Astrocyte (in vitro differentiated cells and primary cell): ENCODE results near the gene EAPP. TPM values are rescaled to one million over a fixed set of nuclear protein-coding genes. Genes with fewer than 3 reads are reported as not detected.
"Not testable (repeated sequence)": the region's sequence is repeated elsewhere in the genome, so short reads cannot be mapped to it uniquely, and the experiment has no call there.

ENCODE experiments used
- DNase-seq: peaks from one replicate; pipeline ENCODE4 v3.0.0-alpha.2; 2010; ENCODE audit warnings: low read depth
- FAIRE-seq: peaks from 2 replicates; lab custom pipeline; 2011; peaks lifted over from hg19 to GRCh38; lab: Jason Lieb, UNC
- H2AFZ ChIP-seq: 2 replicates; pipeline ENCODE4 v1.6.0; 2012; ENCODE audit warnings: low read depth, low read length, inconsistent platforms
- H3K27ac ChIP-seq: 2 replicates; pipeline ENCODE4 v1.5.1; 2011; ENCODE audit warnings: low read depth, low read length, inconsistent platforms
- H3K27me3 ChIP-seq: 2 replicates; pipeline ENCODE4 v1.6.0; 2011; ENCODE audit warnings: low read length, inconsistent platforms; ENCODE audit not compliant: insufficient read depth
- H3K36me3 ChIP-seq: 2 replicates; pipeline ENCODE4 v1.5.1; 2011; ENCODE audit warnings: low read length, inconsistent platforms; ENCODE audit not compliant: insufficient read depth
- H3K4me1 ChIP-seq: 2 replicates; pipeline ENCODE4 v1.5.1; 2011; ENCODE audit warnings: low read length, inconsistent platforms; ENCODE audit not compliant: insufficient read depth
- H3K4me2 ChIP-seq: 2 replicates; pipeline ENCODE4 v1.6.0; 2012; ENCODE audit warnings: low read length, inconsistent platforms
- H3K4me3 ChIP-seq: 2 replicates; pipeline ENCODE4 v1.5.1; 2011; ENCODE audit warnings: low read depth, mild to moderate bottlenecking, low read length, inconsistent platforms; ENCODE audit not compliant: insufficient read depth
- H3K79me2 ChIP-seq: 2 replicates; pipeline ENCODE4 v1.6.0; 2012; ENCODE audit warnings: mild to moderate bottlenecking, low read length, inconsistent platforms; ENCODE audit not compliant: insufficient read depth
- H3K9ac ChIP-seq: 2 replicates; pipeline ENCODE4 v1.6.0; 2012; ENCODE audit warnings: mild to moderate bottlenecking, low read length, inconsistent platforms
- H3K9me3 ChIP-seq: 2 replicates; pipeline ENCODE4 v1.5.1; 2012; ENCODE audit warnings: low read depth, mild to moderate bottlenecking, low read length, inconsistent platforms; ENCODE audit not compliant: insufficient read depth
- H4K20me1 ChIP-seq: 2 replicates; pipeline ENCODE4 v1.6.0; 2012; ENCODE audit warnings: low read length, inconsistent platforms; ENCODE audit not compliant: insufficient read depth
- H3K27ac Mint-ChIP-seq: one replicate; pipeline ENCODE4 v1.8.0; 2021; ENCODE audit warnings: mild to moderate bottlenecking, mixed read lengths; ENCODE audit not compliant: unreplicated experiment
- H3K27me3 Mint-ChIP-seq: one replicate; pipeline ENCODE4 v1.8.0; 2021; ENCODE audit warnings: low read depth, mixed read lengths; ENCODE audit not compliant: unreplicated experiment
- H3K36me3 Mint-ChIP-seq: one replicate; pipeline ENCODE4 v1.8.0; 2021; ENCODE audit warnings: low read depth, mixed read lengths; ENCODE audit not compliant: unreplicated experiment
- H3K4me1 Mint-ChIP-seq: one replicate; pipeline ENCODE4 v1.8.0; 2021; ENCODE audit warnings: low read depth, mixed read lengths; ENCODE audit not compliant: unreplicated experiment
- H3K4me3 Mint-ChIP-seq: one replicate; pipeline ENCODE4 v1.8.0; 2021; ENCODE audit warnings: mild to moderate bottlenecking, moderate library complexity, mixed read lengths; ENCODE audit not compliant: unreplicated experiment
- H3K9me3 Mint-ChIP-seq: one replicate; pipeline ENCODE4 v1.8.0; 2021; ENCODE audit warnings: mild to moderate bottlenecking, mixed read lengths; ENCODE audit not compliant: unreplicated experiment
- CTCF ChIP-seq: IDR thresholded peaks from 2 replicates; pipeline ENCODE4 v1.5.1; 2011; ENCODE audit warnings: low read depth, mild to moderate bottlenecking, inconsistent platforms, low read length, moderate library complexity; ENCODE audit not compliant: insufficient read depth
- EZH2 ChIP-seq: IDR thresholded peaks from 2 replicates; pipeline ENCODE4 v1.6.1; 2012; ENCODE audit warnings: mild to moderate bottlenecking, low read length, inconsistent platforms; ENCODE audit not compliant: insufficient read depth
- total RNA-seq: library from RNA; stranded (reverse); gene quantifications from 2 replicates; pipeline ENCODE4 v1.2.1, GENCODE V29; 2021

The EAPP gene
- total RNA-seq, 1 donor from 2014 or later = 47.9 TPM

GRCh38 chr14:34569750-34570149 is 30.2 kb upstream of the EAPP start:
- DNase-seq = no peak
- H3K27me3 Mint-ChIP-seq = no peaks in the 10 kb centered on the region
- Histone ChIP-seq H3K27ac (no peak overlapping the region), H3K36me3 (peaks cover 39% of the 10 kb centered on the region), H3K27me3 (no peaks in the 10 kb centered on the region), H3K9ac (no peak overlapping the region), H3K4me3 (no peak overlapping the region), H3K9me3 (no peaks in the 10 kb centered on the region), H2AFZ (no peak overlapping the region), H3K4me2 (no peak overlapping the region), H3K4me1 (no peaks in the 10 kb centered on the region), H4K20me1 (no peaks in the 10 kb centered on the region), H3K79me2 (no peaks in the 10 kb centered on the region)
- TF ChIP-seq CTCF (no peak), EZH2 (no peak)
- no peak for FAIRE-seq
- H3K9me3 Mint-ChIP-seq = no peaks in the 10 kb centered on the region
- H3K36me3 Mint-ChIP-seq = peaks cover 10% of the 10 kb centered on the region
- no peak overlapping the region for H3K27ac Mint-ChIP-seq
- no peak overlapping the region for H3K4me3 Mint-ChIP-seq
- H3K4me1 Mint-ChIP-seq = no peaks in the 10 kb centered on the region

- peaks cover 39% of the 10 kb centered on the region for H3K36me3 ChIP-seq
- H3K4me1 ChIP-seq = no peaks in the 10 kb centered on the region
- H3K4me2 ChIP-seq = no peak overlapping the region
- H2AFZ ChIP-seq = no peak overlapping the region
- FAIRE-seq (no peak), DNase-seq (no peak)
- H3K9me3 ChIP-seq = no peaks in the 10 kb centered on the region
- Mint-ChIP-seq H3K36me3 (peaks cover 10% of the 10 kb centered on the region), H3K4me3 (no peak overlapping the region), H3K4me1 (no peaks in the 10 kb centered on the region), H3K9me3 (no peaks in the 10 kb centered on the region), H3K27me3 (no peaks in the 10 kb centered on the region), H3K27ac (no peak overlapping the region)
- H3K27me3 ChIP-seq = no peaks in the 10 kb centered on the region
- TF ChIP-seq CTCF (no peak), EZH2 (no peak)
- no peak overlapping the region for H3K4me3 ChIP-seq
- H4K20me1 ChIP-seq = no peaks in the 10 kb centered on the region
- H3K9ac ChIP-seq = no peak overlapping the region
- no peaks in the 10 kb centered on the region for H3K79me2 ChIP-seq
- H3K27ac ChIP-seq = no peak overlapping the region
Observed at GRCh38 chr14:34568803-34569202, 29.3 kb upstream of the EAPP start.

- no peaks in the 10 kb centered on the region for H4K20me1 ChIP-seq
- H3K4me1 Mint-ChIP-seq = no peaks in the 10 kb centered on the region
- no peaks in the 10 kb centered on the region for H3K9me3 ChIP-seq
- no peak overlapping the region for H3K4me2 ChIP-seq
- peaks cover 21% of the 10 kb centered on the region for H3K36me3 ChIP-seq
- H3K4me1 ChIP-seq = no peaks in the 10 kb centered on the region
- H3K27me3 Mint-ChIP-seq = no peaks in the 10 kb centered on the region
- no peaks in the 10 kb centered on the region for H3K79me2 ChIP-seq
- H3K27ac Mint-ChIP-seq = no peak overlapping the region
- H3K27me3 ChIP-seq = no peaks in the 10 kb centered on the region
- DNase-seq = no peak
- H3K9ac ChIP-seq = no peak overlapping the region
- no peak overlapping the region for H3K4me3 ChIP-seq
- TF ChIP-seq CTCF (no peak), EZH2 (no peak)
- no peak for FAIRE-seq
- no peak overlapping the region for H3K27ac ChIP-seq
- no peaks in the 10 kb centered on the region for H3K9me3 Mint-ChIP-seq
- H2AFZ ChIP-seq = no peak overlapping the region
- H3K36me3 Mint-ChIP-seq = no peaks in the 10 kb centered on the region
- no peak overlapping the region for H3K4me3 Mint-ChIP-seq
Observed at GRCh38 chr14:34562776-34563150, 23.3 kb upstream of the EAPP start.

GRCh38 chr14:34562037-34562775 is 22.7 kb upstream of the EAPP start:
- H2AFZ ChIP-seq, FAIRE-seq, H3K27ac ChIP-seq, DNase-seq, H3K27ac Mint-ChIP-seq, H3K4me2 ChIP-seq, H3K36me3 Mint-ChIP-seq, H3K4me1 ChIP-seq, H3K79me2 ChIP-seq, H3K9ac ChIP-seq, H3K4me3 Mint-ChIP-seq, H3K4me3 ChIP-seq, H3K9me3 Mint-ChIP-seq, H3K27me3 ChIP-seq, H4K20me1 ChIP-seq, H3K9me3 ChIP-seq, H3K27me3 Mint-ChIP-seq, H3K4me1 Mint-ChIP-seq: not testable (repeated sequence)
- H3K36me3 ChIP-seq = peaks cover 19% of the 10 kb centered on the region
